HG03135 (cell line): ENCODE data around the gene ZNF385B.

Source experiments
- ATAC-seq: cut with Tn5 transposase; IDR thresholded peaks from one replicate; pipeline ENCODE4 v1.9.1; 2021; ENCODE audit warnings: mild to moderate bottlenecking, moderate library complexity; ENCODE audit not compliant: unreplicated experiment

Gene ZNF385B

DNA sequence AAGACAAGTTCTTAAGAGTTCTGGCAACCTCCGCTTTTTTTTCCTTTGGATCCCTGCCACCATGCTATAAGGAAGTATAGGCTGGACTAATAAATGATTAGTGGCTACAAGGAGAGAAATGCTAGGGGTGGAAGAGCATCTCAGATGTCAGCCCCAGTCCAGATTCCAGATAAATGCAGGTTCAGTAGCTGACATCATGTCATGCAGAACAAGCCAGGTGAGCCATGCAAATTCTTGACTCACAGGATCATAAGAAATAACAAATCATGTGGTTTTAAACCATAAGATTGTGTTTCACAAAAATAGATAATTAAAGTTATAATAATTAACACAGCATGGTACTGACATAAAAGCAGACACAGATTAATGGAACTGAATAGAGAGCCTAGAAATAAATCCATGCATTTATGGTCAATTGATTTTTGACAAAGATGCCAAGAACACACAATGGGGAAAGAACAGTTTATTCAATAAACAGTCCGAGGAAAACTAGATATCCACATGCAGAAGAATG, 443.9 kb downstream of the ZNF385B start:
- ATAC-seq: no peak

DNA sequence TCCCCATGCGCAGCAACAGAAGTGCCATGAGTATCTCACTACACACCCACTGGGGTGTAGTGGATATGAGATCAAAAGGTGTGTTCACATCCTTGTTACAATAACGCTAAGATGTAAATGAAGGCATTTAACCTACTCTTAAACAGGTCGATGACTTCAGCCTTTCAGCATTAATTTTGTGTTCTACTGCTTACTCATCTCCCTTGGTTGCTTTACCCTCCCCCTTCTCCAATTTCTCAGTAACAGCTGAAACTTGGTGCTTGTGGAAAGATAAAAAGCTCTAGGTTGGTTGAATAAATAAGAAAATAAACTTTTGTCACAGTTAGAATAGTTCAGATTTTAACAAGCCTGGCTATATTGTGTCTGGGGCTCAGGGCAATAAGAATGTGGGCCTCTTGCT, 449.3 kb downstream of the ZNF385B start:
- no peak for ATAC-seq

DNA sequence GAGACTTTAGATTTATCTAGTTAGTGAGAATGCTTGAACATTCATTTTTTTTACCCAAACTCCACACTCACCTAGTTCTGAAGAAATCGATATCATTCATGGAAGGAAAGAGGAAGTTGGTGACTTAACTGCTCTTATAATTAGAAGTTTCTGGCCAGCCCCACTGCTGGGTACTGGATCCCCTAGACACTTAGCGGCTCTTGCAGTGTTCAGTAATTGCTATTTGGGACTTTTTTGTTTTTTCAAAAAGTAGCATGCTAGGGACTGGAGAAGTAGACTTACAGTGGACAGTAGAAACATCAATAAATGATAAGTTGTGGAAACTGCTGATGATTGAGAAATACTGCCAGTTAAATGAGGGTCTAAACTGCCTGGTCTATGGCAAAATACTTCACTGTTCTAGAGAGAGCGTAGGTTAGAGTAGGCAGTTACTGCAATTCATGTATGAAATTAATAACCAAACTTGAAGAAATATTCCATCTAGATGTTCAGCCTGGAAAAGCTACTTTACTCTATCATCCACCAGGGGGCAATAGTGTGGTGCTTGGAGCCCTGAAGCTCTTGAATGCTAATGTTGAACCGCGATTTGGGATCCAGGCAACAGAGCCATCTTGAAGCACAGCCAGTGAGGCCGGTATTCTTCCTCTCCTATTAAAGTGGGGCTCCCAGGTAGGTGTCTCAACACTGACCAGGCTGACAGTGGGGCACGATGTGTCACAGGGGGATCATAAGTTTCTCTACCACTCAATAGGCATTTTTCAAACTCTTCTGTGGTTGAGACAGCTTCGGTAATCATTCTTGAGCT, 450.7 kb downstream of the ZNF385B start:
- ATAC-seq: no peak

DNA sequence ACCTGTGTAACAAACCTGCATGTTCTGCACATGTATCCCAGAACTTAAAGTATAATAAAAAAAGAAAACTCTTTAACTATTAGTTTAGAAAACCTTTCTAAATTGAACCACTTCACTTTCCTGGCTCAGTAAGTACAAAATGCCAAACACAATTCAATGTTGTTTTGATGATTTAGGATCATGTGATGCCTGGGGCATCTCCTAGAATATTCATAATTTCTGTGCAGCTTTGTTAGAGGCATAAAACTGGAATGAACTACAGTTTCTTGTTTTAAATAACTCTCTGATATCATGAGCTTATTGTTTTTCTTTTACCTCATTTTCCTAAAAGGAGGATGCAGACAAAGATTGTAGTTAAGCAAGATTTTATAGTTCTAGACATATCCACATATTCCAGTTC, 457.8 kb downstream of the ZNF385B start:
- no peak for ATAC-seq

DNA sequence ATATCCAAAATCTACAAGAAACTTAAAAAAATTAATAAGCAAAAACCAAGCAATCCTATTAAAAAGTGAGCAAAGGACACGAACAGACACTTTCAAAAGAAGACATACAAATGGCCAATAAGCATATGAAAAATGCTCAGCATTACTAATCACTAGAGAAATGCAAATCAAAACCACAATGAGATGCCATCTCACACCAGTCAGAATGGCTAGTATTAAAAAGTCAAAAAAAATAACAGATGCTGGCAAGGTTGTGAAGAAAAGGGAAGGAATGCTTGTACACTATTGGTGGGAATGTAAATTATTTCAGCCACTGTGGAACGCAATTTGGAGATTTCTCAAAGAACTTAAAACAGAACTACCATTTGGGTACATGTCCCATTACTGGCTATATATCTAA, 467.9 kb downstream of the ZNF385B start:
- no peak for ATAC-seq
